AML-193 (cell line): ENCODE measurements around the gene AHNAK2.
"Not testable (repeated sequence)": the region's sequence is repeated elsewhere in the genome, so short reads cannot be mapped to it uniquely, and the experiment has no call there.

Experiments used
- DNase-seq, 2 experiments: peaks; one replicate each; lab custom pipeline; 2025; lab: John Stamatoyannopoulos, UW

AHNAK2 gene

DNA sequence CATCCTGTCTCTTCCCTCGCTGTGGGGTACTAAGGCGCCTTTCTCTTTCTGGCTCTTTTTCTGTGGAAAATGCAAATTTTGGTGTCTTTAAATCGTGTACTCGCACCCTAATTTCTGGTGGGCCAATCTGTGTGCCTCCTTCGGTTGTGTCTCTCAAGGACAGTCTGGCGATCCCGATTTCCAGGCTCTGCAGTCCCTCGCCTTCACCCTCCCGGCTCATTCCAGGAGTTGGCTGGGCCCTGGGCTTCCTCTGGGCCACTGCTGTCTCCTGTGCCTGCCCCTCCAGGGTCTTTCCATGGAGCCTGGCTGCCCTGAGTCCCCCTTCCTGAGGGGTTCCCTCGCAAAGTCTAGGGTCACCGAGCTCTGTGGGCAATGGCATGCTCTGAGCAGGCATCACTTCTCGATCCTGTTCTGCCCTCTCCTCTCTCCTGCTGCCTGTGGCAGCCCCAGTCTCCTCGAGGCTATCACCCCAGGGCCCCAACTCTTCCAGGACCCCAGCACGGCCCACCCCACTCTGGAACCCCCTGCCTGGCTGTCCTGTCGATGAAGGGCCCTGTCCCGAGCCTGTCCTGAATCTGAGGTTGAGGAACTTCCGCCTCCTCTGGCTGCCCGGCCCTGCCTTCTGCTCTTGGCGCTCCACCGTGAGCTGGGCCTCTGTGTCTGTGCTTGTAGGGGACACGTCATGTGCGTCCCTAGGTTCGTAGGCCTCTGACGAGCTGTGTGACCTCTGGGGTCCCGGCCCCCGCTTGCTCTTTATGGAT, 24.1 kb downstream of the AHNAK2 start:
- DNase-seq, result no peak

DNA sequence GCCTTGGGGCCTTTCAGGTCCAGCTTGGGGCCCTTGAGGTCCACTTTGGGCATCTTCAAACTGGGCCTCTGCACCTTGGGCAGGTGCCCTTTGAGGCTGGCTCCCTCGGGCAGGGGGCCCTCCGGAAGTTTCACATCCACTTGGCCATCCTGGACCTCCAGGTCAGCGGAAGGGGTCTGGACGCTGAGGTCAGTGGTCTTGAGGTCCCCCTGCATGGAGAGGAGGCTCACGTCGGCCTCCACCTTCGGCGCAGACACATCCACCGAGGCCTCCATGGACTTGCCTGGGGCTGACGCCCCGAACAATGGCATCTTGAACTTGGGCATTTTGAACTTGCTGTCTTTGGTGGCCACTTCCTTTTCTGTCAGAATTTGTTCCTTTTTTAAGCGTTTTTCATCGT, 25.1 kb downstream of the AHNAK2 start:
- no peak for DNase-seq

DNA sequence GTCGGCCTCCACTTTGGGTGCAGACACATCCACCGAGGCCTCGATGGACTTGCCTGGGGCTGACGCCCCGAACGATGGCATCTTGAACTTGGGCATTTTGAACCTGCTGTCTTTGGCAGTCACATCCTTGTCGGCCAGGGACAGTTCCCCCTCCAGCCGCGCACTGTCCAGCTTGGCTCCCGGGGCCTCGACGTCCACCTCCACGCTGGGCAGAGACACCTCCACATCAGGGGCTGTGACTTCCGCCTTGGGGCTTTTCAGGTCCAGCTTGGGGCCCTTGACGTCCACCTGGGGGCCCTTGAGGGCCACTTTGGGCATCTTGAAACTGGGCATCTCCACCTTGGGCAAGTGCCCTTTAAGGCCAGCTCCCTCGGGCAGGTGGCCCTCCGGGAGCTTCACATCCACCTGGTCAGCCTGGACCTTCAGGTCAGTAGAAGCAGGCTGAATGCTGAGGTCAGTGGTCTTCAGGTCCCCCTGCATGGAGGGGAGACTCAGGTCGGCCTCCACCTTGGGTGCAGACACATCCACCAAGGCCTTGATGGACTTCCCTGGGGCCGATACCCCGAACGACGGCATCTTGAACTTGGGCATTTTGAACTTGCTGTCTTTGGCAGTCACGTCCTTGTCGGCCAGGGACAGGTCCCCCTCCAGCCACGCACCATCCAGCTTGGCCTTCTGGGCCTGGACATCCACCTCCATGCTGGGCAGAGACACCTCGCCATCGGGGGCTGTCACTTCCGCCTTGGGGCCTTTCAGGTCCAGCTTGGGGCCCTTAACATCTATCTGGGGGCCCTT, 26.1 kb downstream of the AHNAK2 start:
- not testable (repeated sequence) for DNase-seq

GRCh38 chr14:104950701-104951100, 27.5 kb downstream of the AHNAK2 start:
- not testable (repeated sequence) for DNase-seq

GRCh38 chr14:104950021-104950420, 28.2 kb downstream of the AHNAK2 start:
- DNase-seq, result no peak

DNA sequence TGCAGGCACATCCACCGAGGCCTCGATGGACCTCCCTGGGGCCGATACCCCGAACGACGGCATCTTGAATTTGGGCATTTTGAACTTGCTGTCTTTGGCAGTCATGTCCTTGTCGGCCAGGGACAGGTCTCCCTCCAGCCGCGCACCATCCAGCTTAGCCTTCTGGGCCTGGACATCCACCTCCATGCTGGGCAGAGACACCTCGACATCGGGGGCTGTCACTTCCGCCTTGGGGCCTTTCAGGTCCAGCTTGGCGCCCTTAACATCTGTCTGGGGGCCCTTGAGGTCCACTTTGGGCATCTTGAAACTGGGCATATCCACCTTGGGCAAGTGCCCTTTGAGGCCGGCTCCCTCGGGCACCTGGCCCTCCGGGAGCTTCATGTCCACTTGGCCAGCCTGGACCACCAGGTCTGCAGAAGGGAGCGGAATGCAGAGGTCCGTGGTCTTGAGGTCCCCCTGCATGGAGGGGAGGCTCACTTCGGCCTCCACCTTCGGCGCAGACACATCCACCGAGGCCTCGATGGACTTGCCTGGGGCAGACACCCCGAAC, 28.7 kb downstream of the AHNAK2 start:
- DNase-seq, result not testable (repeated sequence)

DNA sequence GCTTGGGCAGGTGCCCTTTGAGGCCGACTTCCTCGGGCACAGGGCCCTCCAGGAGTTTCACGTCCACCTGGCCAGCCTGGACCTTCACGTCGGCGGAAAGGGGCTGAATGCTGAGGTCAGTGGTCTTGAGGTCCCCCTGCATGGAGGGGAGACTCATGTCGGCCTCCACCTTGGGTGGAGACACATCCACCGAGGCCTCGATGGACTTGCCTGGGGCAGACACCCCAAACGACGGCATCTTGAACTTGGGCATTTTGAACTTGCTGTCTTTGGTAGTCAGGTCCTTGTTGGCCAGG, 29.5 kb downstream of the AHNAK2 start:
- DNase-seq, result no peak

DNA sequence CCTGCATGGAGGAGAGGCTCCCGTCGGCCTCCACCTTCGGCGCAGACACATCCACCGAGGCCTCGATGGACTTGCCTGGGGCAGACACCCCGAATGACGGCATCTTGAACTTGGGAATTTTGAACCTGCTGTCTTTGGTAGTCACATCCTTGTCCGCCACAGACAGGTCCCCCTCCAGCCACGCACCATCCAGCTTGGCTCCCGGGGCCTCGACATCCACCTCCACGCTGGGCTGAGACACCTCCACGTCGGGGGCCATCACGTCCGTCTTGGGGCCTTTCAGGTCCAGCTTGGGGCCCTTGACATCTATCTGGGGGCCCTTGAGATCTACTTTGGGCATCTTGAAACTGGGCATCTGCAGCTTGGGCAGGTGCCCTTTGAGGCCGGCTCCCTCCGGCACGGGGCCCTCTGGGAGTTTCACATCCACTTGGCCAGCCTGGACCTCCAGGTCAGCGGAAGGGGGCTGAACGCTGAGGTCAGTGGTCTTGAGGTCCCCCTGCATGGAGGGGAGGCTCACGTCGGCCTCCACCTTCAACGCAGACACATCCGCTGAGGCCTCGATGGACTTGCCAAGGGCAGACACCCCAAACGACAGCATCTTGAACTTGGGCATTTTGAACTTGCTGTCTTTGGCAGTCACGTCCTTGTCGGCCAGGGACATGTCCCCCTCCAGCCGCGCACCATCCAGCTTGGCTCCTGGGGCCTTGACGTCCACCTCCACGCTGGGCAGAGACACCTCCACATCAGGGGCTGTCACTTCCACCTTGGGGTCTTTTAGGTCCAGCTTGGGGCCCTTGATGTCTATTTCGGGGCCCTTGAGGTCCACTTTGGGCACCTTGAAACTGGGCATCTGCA, 30.1 kb downstream of the AHNAK2 start:
- DNase-seq, result not testable (repeated sequence)

- DNase-seq, result not testable (repeated sequence)
Observed at GRCh38 chr14:104947201-104947600, 31.0 kb downstream of the AHNAK2 start.

DNA sequence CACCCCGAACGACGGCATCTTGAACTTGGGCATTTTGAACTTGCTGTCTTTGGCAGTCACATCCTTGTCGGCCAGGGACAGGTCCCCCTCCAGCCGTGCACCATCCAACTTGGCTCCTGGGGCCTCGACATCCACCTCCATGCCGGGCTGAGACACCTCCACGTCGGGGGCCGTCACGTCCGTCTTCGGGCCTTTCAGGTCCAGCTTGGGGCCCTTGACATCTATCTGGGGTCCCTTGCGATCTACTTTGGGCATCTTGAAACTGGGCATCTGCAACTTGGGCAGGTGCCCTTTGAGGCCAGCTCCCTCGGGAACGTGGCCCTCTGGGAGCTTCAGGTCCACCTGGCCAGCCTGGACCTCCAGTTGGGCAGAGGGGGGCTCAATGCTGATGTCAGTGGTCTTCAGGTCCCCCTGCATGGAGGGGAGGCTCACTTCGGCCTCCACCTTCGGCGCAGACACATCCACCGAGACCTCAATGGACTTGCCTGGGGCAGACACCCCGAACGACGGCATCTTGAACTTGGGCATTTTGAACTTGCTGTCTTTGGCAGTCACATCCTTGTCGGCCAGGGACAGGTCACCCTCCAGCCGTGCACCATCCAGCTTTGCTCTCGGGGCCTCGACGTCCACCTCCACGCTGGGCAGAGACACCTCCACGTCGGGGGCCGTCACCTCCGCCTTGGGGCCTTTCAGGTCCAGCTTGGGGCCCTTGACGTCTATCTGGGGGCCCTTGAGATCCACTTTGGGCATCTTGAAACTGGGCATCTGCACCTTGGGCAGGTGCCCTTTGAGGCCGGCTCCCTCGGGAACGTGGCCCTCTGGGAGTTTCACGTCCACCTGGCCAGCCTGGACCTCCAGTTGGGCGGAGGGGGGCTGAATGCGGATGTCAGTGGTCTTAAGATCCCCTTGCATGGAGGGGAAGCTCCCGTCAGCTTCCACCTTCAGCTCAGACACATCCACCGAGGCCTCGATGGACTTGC, 31.9 kb downstream of the AHNAK2 start:
- DNase-seq, result not testable (repeated sequence)

DNA sequence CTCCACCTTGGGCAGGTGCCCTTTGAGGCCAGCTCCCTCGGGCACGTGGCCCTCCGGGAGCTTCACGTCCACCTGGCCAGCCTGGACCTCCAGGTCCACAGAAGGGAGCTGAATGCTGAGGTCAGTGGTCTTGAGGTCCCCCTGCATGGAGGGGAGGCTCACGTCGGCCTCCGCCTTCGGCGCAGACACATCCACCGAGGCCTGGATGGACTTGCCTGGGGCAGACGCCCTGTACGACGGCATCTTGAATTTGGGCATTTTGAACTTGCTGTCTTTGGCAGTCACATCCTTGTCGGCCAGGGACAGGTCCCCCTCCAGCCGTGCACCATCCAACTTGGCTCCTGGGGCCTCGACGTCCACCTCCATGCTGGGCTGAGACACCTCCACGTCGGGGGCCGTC, 32.9 kb downstream of the AHNAK2 start:
- not testable (repeated sequence) for DNase-seq

DNA sequence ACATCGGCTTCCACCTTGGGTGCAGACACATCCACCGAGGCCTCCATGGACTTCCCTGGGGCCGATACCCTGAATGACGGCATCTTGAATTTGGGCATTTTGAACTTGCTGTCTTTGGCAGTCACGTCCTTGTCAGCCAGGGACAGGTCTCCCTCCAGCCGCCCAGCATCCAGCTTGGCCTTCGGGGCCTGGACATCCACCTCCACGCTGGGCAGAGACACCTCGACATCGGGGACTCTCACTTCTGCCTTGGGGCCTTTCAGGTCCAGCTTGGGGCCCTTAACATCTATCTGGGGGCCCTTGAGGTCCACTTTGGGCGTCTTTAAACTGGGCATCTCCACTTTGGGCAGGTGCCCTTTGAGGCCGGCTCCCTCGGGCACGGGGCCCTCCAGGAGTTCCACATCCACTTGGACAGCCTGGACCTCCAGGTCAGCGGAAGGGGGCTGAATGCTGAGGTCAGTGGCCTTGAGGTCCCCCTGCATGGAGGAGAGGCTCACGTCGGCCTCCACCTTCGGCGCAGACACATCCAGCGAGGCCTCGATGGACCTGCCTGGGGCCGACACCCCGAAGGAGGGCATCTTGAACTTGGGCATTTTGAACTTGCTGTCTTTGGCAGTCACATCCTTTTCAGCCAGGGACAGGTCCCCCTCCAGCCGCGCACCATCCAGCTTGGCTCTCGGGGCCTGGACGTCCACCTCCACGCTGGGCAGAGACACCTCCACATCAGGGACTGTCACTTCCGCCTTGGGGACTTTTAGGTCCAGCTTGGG, 33.6 kb downstream of the AHNAK2 start:
- DNase-seq, result not testable (repeated sequence)

- not testable (repeated sequence) for DNase-seq
Observed at GRCh38 chr14:104944016-104944308, 34.2 kb downstream of the AHNAK2 start.

- not testable (repeated sequence) for DNase-seq
Observed at GRCh38 chr14:104943216-104944015, 34.8 kb downstream of the AHNAK2 start.

GRCh38 chr14:104942586-104942985, 35.6 kb downstream of the AHNAK2 start:
- no peak for DNase-seq

DNA sequence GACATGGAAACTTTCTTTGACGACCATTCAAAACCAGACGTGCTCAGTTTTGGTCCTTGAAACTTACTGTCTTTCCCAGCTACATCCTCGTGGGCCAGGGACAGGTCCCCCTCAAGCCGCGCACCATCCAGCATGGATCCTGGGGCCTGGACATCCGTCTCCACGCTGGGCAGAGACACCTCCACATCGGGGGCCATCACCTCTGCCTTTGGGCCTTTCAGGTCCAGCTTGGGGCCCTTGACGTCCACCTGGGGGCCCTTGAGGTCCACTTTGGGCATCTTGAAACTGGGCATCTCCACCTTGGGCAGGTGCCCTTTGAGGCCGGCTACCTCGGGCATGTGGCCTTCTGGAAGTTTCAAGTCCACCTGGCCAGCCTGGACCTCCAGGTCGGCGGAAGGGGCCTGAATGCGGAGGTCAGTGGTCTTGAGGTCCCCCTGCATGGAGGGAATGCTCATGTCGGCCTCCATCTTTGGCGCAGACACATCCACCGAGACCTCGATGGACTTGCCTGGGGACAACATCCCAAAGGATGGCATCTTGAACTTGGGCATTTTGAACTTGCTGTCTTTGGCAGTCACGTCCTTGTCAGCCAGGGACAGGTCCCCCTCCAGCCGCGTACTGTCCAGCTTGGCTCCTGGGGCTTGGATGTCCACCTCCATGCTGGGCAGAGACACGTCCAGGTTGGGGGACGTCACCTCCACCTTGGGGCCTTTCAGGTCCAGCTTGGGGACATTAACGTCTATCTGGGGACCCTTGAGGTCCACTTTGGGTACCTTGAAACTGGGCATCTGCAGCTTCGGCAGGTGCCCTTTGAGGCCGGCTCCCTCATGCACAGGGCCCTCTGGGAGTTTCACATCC, 36.4 kb downstream of the AHNAK2 start:
- DNase-seq, result no peak

DNA sequence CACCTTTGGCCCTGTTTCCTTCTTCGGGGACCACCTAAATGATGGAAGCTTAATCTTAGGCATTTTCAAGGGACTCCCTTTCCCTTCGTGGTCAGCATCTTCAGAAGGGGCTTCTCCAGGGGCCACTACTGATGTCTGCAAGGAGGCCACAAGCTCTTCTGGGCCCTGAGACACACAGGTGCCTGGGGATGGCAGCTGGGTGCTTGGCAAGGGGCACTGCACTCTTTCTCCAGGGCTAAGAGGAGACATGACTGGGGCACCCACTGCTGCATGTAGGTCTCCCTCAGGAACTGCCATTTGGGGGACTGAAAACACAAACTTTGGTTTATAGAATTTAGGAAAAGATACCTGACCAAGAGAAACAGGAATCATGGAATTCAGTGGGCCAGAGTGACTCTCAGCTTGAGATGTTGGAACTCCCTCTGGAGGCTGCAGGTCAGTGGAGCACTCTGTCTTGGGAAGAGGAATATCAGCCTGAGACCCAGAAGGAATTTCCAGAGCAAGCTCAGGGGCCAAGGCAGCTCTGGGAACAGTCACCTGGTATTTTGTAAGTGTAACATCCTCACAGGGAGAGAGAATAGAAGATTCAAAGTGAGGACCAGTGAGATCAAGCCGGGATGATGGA, 37.5 kb downstream of the AHNAK2 start:
- DNase-seq, result no peak
